HTR-8/SVneo (cell line): ENCODE measurements around the gene PARVB.

Source experiments
- DNase-seq: peaks from one replicate; pipeline ENCODE4 v3.0.0; 2011; ENCODE audit warnings: low spot score, mixed read lengths; ENCODE audit not compliant: insufficient read length
- FAIRE-seq: peaks from 2 replicates; lab custom pipeline; 2011; peaks lifted over from hg19 to GRCh38; lab: Jason Lieb, UNC

Gene PARVB

GRCh38 chr22:44080936-44081861, 57.1 kb downstream of the PARVB start:
- DNase-seq (peak; percentile 69), FAIRE-seq (no peak)

- DNase-seq (no peak), FAIRE-seq (no peak)
These were observed 58.7 kb downstream of the PARVB start for GRCh38 chr22:44082801-44083200.

- FAIRE-seq (no peak), DNase-seq (no peak)
These were observed 60.1 kb downstream of the PARVB start for GRCh38 chr22:44084044-44084772.

GRCh38 chr22:44085743-44086270, 61.7 kb downstream of the PARVB start:
- FAIRE-seq (no peak), DNase-seq (peak; percentile 53)

- FAIRE-seq (no peak), DNase-seq (no peak)
These were observed 62.4 kb downstream of the PARVB start for GRCh38 chr22:44086271-44087088.

- FAIRE-seq (no peak), DNase-seq (no peak)
These were observed 63.0 kb downstream of the PARVB start for GRCh38 chr22:44087089-44087430.

- DNase-seq (no peak), FAIRE-seq (no peak)
These were observed 65.0 kb downstream of the PARVB start for GRCh38 chr22:44088976-44089570.

GRCh38 chr22:44089717-44090570, 65.8 kb downstream of the PARVB start:
- DNase-seq, result no peak
- no peak for FAIRE-seq

- no peak for FAIRE-seq
These were observed 66.4 kb downstream of the PARVB start for GRCh38 chr22:44090571-44090905.

GRCh38 chr22:44091021-44091721, 67.1 kb downstream of the PARVB start:
- DNase-seq, result peak; percentile 15
- FAIRE-seq, result no peak

More at GRCh38 chr22:44090571-44090905, 66.4 kb downstream of the PARVB start:
- no peak for DNase-seq

GRCh38 chr22:44091751-44092150, 67.6 kb downstream of the PARVB start:
- FAIRE-seq (no peak), DNase-seq (no peak)

- DNase-seq (no peak), FAIRE-seq (no peak)
These were observed 68.6 kb downstream of the PARVB start for GRCh38 chr22:44092636-44093220.

GRCh38 chr22:44093791-44094190, 69.7 kb downstream of the PARVB start:
- DNase-seq (no peak), FAIRE-seq (no peak)

GRCh38 chr22:44094751-44095302, 70.7 kb downstream of the PARVB start:
- FAIRE-seq (no peak), DNase-seq (no peak)

- DNase-seq (no peak), FAIRE-seq (no peak)
These were observed 72.6 kb downstream of the PARVB start for GRCh38 chr22:44096736-44097135.

- FAIRE-seq, result no peak
- DNase-seq, result no peak
These were observed 73.3 kb downstream of the PARVB start for GRCh38 chr22:44097263-44098020.
